Uterus (tissue), 4 donors: ENCODE results near the gene MPPED1. TPM values are rescaled to one million over a fixed set of nuclear protein-coding genes. Genes with fewer than 3 reads are reported as not detected.

Experiments used
- DNase-seq, 2 donors: peaks; one replicate each; pipeline ENCODE4 v3.0.0-alpha.2; 2019 to 2020
- H3K27ac ChIP-seq, 2 donors: fragments of 200-600 bp; sonication (generic); 1 replicate in 1 of 2; 2 replicates in 1 of 2; pipeline ENCODE4 v1.5.1; 2016 to 2018
- H3K27me3 ChIP-seq, 2 donors: fragments of 200-600 bp; sonication (generic); one replicate each; pipeline ENCODE4 v1.5.1; 2018 to 2019; ENCODE audit warnings: control low read depth in 1 of 2
- H3K36me3 ChIP-seq, 2 donors: fragments of 200-600 bp; sonication (generic); one replicate each; pipeline ENCODE4 v1.5.1; 2019; ENCODE audit warnings: control low read depth in 1 of 2
- H3K4me1 ChIP-seq, 2 donors: fragments of 200-600 bp; sonication (generic); one replicate each; pipeline ENCODE4 v1.5.1; 2018 to 2019; ENCODE audit warnings: control low read depth in 1 of 2
- H3K4me3 ChIP-seq, 2 donors: fragments of 200-600 bp; sonication (generic); 1 replicate in 1 of 2; 2 replicates in 1 of 2; pipeline ENCODE4 v1.5.1; 2018 to 2019; ENCODE audit warnings: mild to moderate bottlenecking in 1 of 2
- H3K9me3 ChIP-seq, 2 donors: fragments of 200-600 bp; sonication (generic); one replicate each; pipeline ENCODE4 v1.5.1; 2019; ENCODE audit warnings: control low read depth in 1 of 2
- CTCF ChIP-seq, 4 experiments: fragments of 200-600 bp in 2 of 4; fragments of 450-650 bp in 2 of 4; sonication (generic) in 2 of 4; IDR thresholded peaks; one replicate each; pipeline ENCODE4 v1.5.1; 2016 to 2019; ENCODE audit warnings: antibody characterized with exemption in 4 of 4, mild to moderate bottlenecking in 2 of 4, moderate library complexity in 1 of 4
- POLR2A ChIP-seq, 2 donors: fragments of 450-650 bp; IDR thresholded peaks; one replicate each; pipeline ENCODE4 v1.6.1; 2016; ENCODE audit warnings: antibody characterized with exemption in 2 of 2, mild to moderate bottlenecking in 1 of 2, moderate library complexity in 1 of 2
- intact Hi-C: fragments of 100-400 bp; cut with DNase I; formaldehyde crosslinking; loops from one replicate; pipeline ENCODE4 v1.15.1; 2023; ENCODE audit warnings: low total_unique reads
- total RNA-seq, 4 donors: library from RNA; depleted of rRNA in 3 of 4; stranded (reverse); fragments of >200 nt in 3 of 4; gene quantifications; one replicate each; pipeline versions ENCODE4 v1.1.0 to v1.2.4, GENCODE V29; 2014 to 2023
- donor health status: DM: yes; HTN: yes; CAD: no.

The MPPED1 gene
- total RNA-seq, 4 donors from 2014 or later = 0.67 to 8.4 TPM; not detected in 2

GRCh38 chr22:43421046-43421665 is 9.3 kb downstream of the MPPED1 start:
- no peak for DNase-seq
- intact Hi-C loops = no loop called here
- Histone ChIP-seq H3K36me3 (no peaks in the 10 kb centered on the region), H3K27me3 (peaks cover 0 to 5% of the 10 kb centered on the region in 2 donors), H3K27ac (no peak overlapping the region), H3K9me3 (no peaks in the 10 kb centered on the region), H3K4me3 (no peak overlapping the region), H3K4me1 (no peaks in the 10 kb centered on the region)
- no peak for TF ChIP-seq POLR2A (IDR thresholded peaks at IDR 0.05)
- no peak for TF ChIP-seq CTCF (IDR thresholded peaks at IDR 0.05)

GRCh38 chr22:43421914-43422615 is 10.3 kb downstream of the MPPED1 start:
- Histone ChIP-seq H3K27me3 (no peaks in the 10 kb centered on the region), H3K4me3 (no peak overlapping the region), H3K27ac (no peak overlapping the region), H3K9me3 (no peaks in the 10 kb centered on the region), H3K36me3 (no peaks in the 10 kb centered on the region), H3K4me1 (no peaks in the 10 kb centered on the region)
- no peak for DNase-seq
- intact Hi-C loops = no loop called here
- TF ChIP-seq CTCF (IDR thresholded peaks at IDR 0.05) (no peak), POLR2A (IDR thresholded peaks at IDR 0.05) (no peak)

GRCh38 chr22:43423046-43423445 is 11.2 kb downstream of the MPPED1 start:
- TF ChIP-seq POLR2A (IDR thresholded peaks at IDR 0.05) = no peak
- no peak for TF ChIP-seq CTCF (IDR thresholded peaks at IDR 0.05)
- Histone ChIP-seq H3K4me1 (no peaks in the 10 kb centered on the region), H3K27ac (no peak overlapping the region), H3K36me3 (no peaks in the 10 kb centered on the region), H3K4me3 (no peak overlapping the region), H3K9me3 (no peaks in the 10 kb centered on the region), H3K27me3 (no peaks in the 10 kb centered on the region)
- intact Hi-C loops = no loop called here
- DNase-seq = no peak

- no peaks in the 10 kb centered on the region for H3K4me1 ChIP-seq
- H3K36me3 ChIP-seq = no peaks in the 10 kb centered on the region
- no peak overlapping the region for H3K27ac ChIP-seq
- TF ChIP-seq CTCF (IDR thresholded peaks at IDR 0.05) = no peak
- TF ChIP-seq POLR2A (IDR thresholded peaks at IDR 0.05) = no peak
- DNase-seq = no peak
- H3K27me3 ChIP-seq = no peaks in the 10 kb centered on the region
- no peak overlapping the region for H3K4me3 ChIP-seq
- H3K9me3 ChIP-seq = no peaks in the 10 kb centered on the region
- intact Hi-C loops = no loop called here
Measured at GRCh38 chr22:43424201-43424600, 12.4 kb downstream of the MPPED1 start.
